ENCODE results near the gene CLRN2. TPM values are rescaled to one million over a fixed set of nuclear protein-coding genes. Genes with fewer than 3 reads are reported as not detected.
A peak's percentile ranks its signal among the peaks of the same experiment; 100 is the strongest.

Gene CLRN2
- total and polyA plus RNA-seq, 9 of the 15 experiments (the other 6 are each of a cell fraction or from before 2014, with no cell fraction given): not detected

DNA sequence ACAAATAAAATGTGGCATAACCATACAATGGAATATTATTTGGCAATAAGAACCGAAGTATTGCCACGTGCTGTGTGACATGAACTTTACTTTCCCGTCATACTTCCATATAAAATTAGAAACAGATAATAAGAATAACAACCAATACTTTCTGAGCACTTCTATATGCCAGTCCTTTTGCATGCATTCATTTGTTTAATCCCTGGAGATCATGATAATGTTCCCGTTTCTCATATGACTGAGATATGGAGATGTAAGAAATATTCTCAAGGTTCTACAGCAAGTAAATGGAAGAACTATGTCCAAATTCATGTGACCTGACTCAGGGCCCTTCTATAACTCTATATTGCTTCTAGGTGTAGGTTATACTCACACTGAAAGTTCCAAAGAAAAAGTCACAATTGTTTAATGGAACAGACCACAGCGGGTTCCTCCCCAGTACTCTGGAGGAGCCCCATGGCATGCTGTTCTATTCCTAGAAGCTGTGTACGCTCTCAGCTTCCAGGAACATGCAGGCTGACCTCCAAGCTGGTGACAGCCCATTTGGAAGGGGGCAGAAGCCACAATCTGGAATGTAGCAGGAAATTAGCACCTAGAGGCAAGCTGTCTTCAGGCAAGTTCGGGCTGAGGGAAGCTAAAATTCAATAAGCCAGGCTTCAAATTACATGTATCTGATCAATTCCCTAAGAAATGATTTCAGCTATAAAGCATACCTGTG, 34.6 kb upstream of the CLRN2 start:
- Histone ChIP-seq H3K9me1 (ENCODE audit: control insufficient read depth, insufficient read depth, low read length) (no peaks in the 10 kb centered on the region), H3K27ac (ENCODE audit: extremely low read depth, low read depth, low read length) (no peak overlapping the region), H3K9me3 (replicated peaks; ENCODE audit: control insufficient read depth, insufficient read depth, low read depth, low read length) (no peaks in the 10 kb centered on the region; the same call in 1 of the 2 replicates), H3K79me2 (ENCODE audit: control insufficient read depth, insufficient read depth, low read length) (no peaks in the 10 kb centered on the region), H3K36me3 (ENCODE audit: control insufficient read depth, insufficient read depth, low read length) (no peaks in the 10 kb centered on the region), H4K20me1 (replicated peaks; ENCODE audit: control insufficient read depth, insufficient read depth, low read length) (no peaks in the 10 kb centered on the region), H3K4me1 (replicated peaks in 1 of 2; ENCODE audit: control insufficient read depth in 2 of 2, insufficient read depth in 2 of 2, low read length in 2 of 2) (peaks cover 0 to 12% of the 10 kb centered on the region in 2 experiments; a peak in 2 of 5 replicates), H3K4me3 (no peak overlapping the region), H3K4me2 (ENCODE audit: insufficient read depth, low read length) (no peak overlapping the region), H3K9ac (ENCODE audit: insufficient read depth in 1 of 2, low read depth in 2 of 2, low read length in 2 of 2) (no peak overlapping the region; a peak in 1 of 4 replicates), H2AFZ (ENCODE audit: low read depth, low read length) (0 out of 2 replicates have a peak overlapping the region, but pooled peaks have one; percentile 10), H3K27me3 (ENCODE audit: control insufficient read depth in 2 of 2, insufficient read depth in 2 of 2, low read length in 2 of 2) (no peaks in the 10 kb centered on the region)
- POLR2A ChIA-PET: no interaction called here
- intact Hi-C loops (cut with micrococcal nuclease): no loop called here
- 19% methylated on average over 7 of the region's 7 CpGs for WGBS (ENCODE audit: insufficient coverage, low coverage, missing lambda C conversion rate)
- in situ Hi-C loops (cut with MboI): no loop called here
- TF ChIP-seq TCFL5 (CRISPR knock-in tag; conservative IDR thresholded peaks at IDR 0.05): no peak
- TF ChIP-seq, protein P1, sequence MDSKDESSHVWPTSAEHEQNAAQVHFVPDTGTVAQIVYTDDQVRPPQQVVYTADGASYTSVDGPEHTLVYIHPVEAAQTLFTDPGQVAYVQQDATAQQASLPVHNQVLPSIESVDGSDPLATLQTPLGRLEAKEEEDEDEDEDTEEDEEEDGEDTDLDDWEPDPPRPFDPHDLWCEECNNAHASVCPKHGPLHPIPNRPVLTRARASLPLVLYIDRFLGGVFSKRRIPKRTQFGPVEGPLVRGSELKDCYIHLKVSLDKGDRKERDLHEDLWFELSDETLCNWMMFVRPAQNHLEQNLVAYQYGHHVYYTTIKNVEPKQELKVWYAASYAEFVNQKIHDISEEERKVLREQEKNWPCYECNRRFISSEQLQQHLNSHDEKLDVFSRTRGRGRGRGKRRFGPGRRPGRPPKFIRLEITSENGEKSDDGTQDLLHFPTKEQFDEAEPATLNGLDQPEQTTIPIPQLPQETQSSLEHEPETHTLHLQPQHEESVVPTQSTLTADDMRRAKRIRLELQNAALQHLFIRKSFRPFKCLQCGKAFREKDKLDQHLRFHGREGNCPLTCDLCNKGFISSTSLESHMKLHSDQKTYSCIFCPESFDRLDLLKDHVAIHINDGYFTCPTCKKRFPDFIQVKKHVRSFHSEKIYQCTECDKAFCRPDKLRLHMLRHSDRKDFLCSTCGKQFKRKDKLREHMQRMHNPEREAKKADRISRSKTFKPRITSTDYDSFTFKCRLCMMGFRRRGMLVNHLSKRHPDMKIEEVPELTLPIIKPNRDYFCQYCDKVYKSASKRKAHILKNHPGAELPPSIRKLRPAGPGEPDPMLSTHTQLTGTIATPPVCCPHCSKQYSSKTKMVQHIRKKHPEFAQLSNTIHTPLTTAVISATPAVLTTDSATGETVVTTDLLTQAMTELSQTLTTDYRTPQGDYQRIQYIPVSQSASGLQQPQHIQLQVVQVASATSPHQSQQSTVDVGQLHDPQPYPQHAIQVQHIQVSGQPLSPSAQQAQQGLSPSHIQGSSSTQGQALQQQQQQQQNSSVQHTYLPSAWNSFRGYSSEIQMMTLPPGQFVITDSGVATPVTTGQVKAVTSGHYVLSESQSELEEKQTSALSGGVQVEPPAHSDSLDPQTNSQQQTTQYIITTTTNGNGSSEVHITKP (IDR thresholded peaks at IDR 0.05; ENCODE audit: partially characterized antibody): peak; percentile 8
- DNase-seq (ENCODE audit: extremely low read depth in 1 of 4, low spot score in 3 of 4) (peak in 2 of 4 experiments; percentile 29 to 45), ATAC-seq (peak; percentile 73), FAIRE-seq (peak; percentile 67)
- CTCF ChIA-PET (ENCODE audit: low intra/inter-chr PET ratio): no interaction called here
- BruUV-seq (replicated peaks): no TSS peak

Measured in K562 (cell line).